Osteoblast (primary cell): ENCODE measurements around the gene FGF16. TPM values are rescaled to one million over a fixed set of nuclear protein-coding genes. Genes with fewer than 3 reads are reported as not detected.

Experiments used
- DNase-seq: peaks from one replicate; pipeline ENCODE4 v3.0.0; 2011; ENCODE audit warnings: low spot score, mixed read lengths; ENCODE audit not compliant: insufficient read length; ENCODE audit errors: missing footprints
- H2AFZ ChIP-seq: 2 replicates; pipeline ENCODE4 v1.6.0; 2011; ENCODE audit warnings: mild to moderate bottlenecking, low read length
- H3K27ac ChIP-seq: 2 replicates; pipeline ENCODE4 v1.5.1; 2011; ENCODE audit warnings: mild to moderate bottlenecking, low read depth, low read length, moderate library complexity
- H3K27me3 ChIP-seq: 2 replicates; pipeline ENCODE4 v1.6.0; 2012; ENCODE audit warnings: mild to moderate bottlenecking, control low read depth, inconsistent platforms, low read length, moderate library complexity; ENCODE audit not compliant: insufficient read depth
- H3K36me3 ChIP-seq: 2 replicates; pipeline ENCODE4 v1.5.1; 2011; ENCODE audit warnings: mild to moderate bottlenecking, low read length, control low read depth, moderate library complexity; ENCODE audit not compliant: insufficient read depth
- H3K4me1 ChIP-seq: 2 replicates; pipeline ENCODE4 v1.5.1; 2011; ENCODE audit warnings: mild to moderate bottlenecking, low read length, control low read depth, moderate library complexity; ENCODE audit not compliant: insufficient read depth
- H3K4me2 ChIP-seq: 2 replicates; pipeline ENCODE4 v1.6.0; 2011; ENCODE audit warnings: mild to moderate bottlenecking, low read length; ENCODE audit not compliant: insufficient read depth
- H3K4me3 ChIP-seq: fragments of 200-600 bp; sonication (generic); 3 replicates; pipeline ENCODE4 v1.5.1; 2012; ENCODE audit warnings: mild to moderate bottlenecking, low read length, inconsistent platforms; ENCODE audit not compliant: insufficient read depth
- H3K79me2 ChIP-seq: 2 replicates; pipeline ENCODE4 v1.6.0; 2012; ENCODE audit warnings: mild to moderate bottlenecking, low read length, control low read depth, inconsistent platforms; ENCODE audit not compliant: insufficient read depth
- H3K9me3 ChIP-seq: 2 replicates; pipeline ENCODE4 v1.5.1; 2011; ENCODE audit warnings: low read depth, low read length, control low read depth
- H4K20me1 ChIP-seq: 2 replicates; pipeline ENCODE4 v1.6.0; 2012; ENCODE audit warnings: mild to moderate bottlenecking, low read length, control low read depth; ENCODE audit not compliant: insufficient read depth
- CTCF ChIP-seq: IDR thresholded peaks from 2 replicates; pipeline ENCODE4 v1.5.1; 2011; ENCODE audit warnings: mild to moderate bottlenecking, low read depth, low read length, moderate library complexity; ENCODE audit errors: extremely low read depth
- total RNA-seq: library from RNA; depleted of rRNA; stranded (reverse); fragments of >200 nt; gene quantifications from 2 replicates; pipeline ENCODE4 v1.2.3, GENCODE V29; 2012

Gene FGF16
- total RNA-seq, 1 donor, result 0.36 TPM

DNA sequence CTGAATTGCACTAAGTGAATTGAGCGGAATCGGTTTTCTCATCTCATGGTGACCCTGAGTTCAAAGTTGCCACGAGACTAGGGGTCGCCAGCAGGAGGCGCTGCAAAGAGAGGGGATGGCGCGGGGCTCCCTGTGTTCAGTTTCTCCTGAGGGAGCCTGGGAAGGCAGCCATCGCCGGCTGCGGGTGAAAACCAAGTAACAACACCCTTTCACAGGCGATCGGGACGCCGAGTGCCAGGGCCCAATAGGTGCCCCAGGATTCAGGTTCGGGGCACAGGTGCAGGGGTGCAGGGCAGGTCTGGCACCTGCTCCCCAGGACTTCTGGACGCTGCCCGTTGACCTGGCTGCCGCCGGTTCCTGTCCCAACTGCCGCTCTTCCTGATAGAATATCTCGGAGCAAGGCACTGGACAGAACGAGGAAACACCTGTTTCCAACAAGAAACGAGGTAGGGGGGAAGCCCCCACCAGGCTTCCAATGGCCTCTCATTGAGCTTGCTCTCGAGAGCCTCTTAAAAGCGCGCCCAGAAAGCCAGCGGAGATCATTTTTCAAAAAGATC lies 1.1 kb upstream of the FGF16 start:
- Histone ChIP-seq H4K20me1 (no peaks in the 10 kb centered on the region), H3K27me3 (no peaks in the 10 kb centered on the region), H3K9me3 (no peaks in the 10 kb centered on the region), H3K27ac (no peak overlapping the region), H3K4me1 (peaks cover 14% of the 10 kb centered on the region), H3K4me3 (peak overlapping the region; percentile 64), H3K79me2 (no peaks in the 10 kb centered on the region), H2AFZ (peak overlapping the region; percentile 72), H3K4me2 (peak overlapping the region; percentile 84), H3K36me3 (no peaks in the 10 kb centered on the region)
- peak; percentile 61 for DNase-seq
- peak; percentile 38 for TF ChIP-seq CTCF

DNA sequence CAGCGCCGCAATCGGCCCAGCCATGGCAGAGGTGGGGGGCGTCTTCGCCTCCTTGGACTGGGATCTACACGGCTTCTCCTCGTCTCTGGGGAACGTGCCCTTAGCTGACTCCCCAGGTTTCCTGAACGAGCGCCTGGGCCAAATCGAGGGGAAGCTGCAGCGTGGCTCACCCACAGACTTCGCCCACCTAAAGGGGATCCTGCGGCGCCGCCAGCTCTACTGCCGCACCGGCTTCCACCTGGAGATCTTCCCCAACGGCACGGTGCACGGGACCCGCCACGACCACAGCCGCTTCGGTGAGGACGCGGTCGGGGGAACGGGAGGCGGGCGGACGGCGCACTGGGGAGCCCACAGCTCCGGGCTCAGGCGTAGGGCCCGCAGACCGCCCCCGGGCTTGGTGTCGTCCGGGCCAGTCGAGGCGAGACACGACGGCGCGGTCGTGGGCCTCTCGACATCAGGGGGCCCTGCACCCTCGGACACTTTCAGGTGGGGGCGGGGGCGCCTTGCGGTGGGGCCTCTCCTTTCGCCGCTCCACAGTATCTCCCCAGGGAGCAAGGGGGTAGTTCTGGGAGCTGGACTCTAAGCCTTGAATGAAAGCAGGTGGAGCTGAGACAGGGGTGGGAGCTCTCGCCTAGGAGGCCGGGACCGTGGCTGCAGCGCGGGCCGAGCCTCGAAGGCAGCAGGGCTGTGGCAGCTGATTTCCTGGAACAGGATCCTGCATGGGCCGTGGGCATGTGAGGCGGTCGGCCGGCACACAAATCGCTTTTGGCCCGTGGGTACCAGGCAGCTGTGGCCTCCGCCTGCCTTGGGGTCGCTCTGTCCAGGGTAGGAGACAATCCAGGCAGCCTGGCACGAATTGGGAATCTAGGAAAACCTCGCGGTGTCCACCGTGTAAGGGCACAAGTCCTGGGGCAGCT lies 722 bp downstream of the FGF16 start:
- no peak for DNase-seq
- Histone ChIP-seq H3K4me1 (peaks cover 12% of the 10 kb centered on the region), H3K36me3 (no peaks in the 10 kb centered on the region), H3K27ac (no peak overlapping the region), H3K9me3 (no peaks in the 10 kb centered on the region), H3K27me3 (no peaks in the 10 kb centered on the region), H4K20me1 (no peaks in the 10 kb centered on the region), H2AFZ (peak overlapping the region; percentile 74), H3K79me2 (no peaks in the 10 kb centered on the region), H3K4me3 (peak overlapping the region; percentile 64), H3K4me2 (peak overlapping the region; percentile 84)
- TF ChIP-seq CTCF, result no peak

GRCh38 chrX:77450415-77450814 lies 3.2 kb downstream of the FGF16 start:
- Histone ChIP-seq H3K27ac (no peak overlapping the region), H3K9me3 (no peaks in the 10 kb centered on the region), H3K27me3 (no peaks in the 10 kb centered on the region), H3K36me3 (no peaks in the 10 kb centered on the region), H3K79me2 (no peaks in the 10 kb centered on the region), H2AFZ (no peak overlapping the region), H3K4me2 (no peak overlapping the region), H3K4me3 (no peak overlapping the region), H4K20me1 (no peaks in the 10 kb centered on the region), H3K4me1 (peaks cover 8% of the 10 kb centered on the region)
- no peak for TF ChIP-seq CTCF
- DNase-seq, result no peak

DNA sequence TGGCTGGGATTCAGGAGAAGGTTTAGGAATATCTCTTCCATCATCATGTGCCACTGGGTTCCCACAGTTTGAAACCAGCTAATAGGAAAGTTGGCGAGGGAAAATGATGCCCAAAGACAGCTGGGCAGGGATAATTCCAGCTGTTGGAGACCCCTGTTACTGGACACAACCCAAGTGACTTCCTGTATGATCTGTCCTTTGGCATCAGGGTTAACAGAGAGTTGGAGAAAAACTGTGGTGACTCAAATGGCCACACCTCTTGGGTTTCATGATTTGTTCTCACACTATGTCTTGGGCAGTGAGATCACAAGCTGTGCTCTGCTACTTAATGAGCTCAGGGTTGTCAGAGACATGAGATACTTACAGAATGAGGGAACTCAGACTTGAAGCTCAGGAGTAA lies 3.8 kb downstream of the FGF16 start:
- no peaks in the 10 kb centered on the region for H3K9me3 ChIP-seq
- no peaks in the 10 kb centered on the region for H3K27me3 ChIP-seq
- no peaks in the 10 kb centered on the region for H4K20me1 ChIP-seq
- H2AFZ ChIP-seq, result peak overlapping the region; percentile 30
- no peaks in the 10 kb centered on the region for H3K36me3 ChIP-seq
- peak; percentile 89 for DNase-seq
- H3K4me3 ChIP-seq, result no peak overlapping the region
- no peaks in the 10 kb centered on the region for H3K79me2 ChIP-seq
- TF ChIP-seq CTCF, result no peak
- no peak overlapping the region for H3K4me2 ChIP-seq
- H3K4me1 ChIP-seq, result peaks cover 8% of the 10 kb centered on the region
- peak overlapping the region; percentile 10 for H3K27ac ChIP-seq
